ENCODE data around the gene SULT1C2. TPM values are rescaled to one million over a fixed set of nuclear protein-coding genes. Genes with fewer than 3 reads are reported as not detected.

SULT1C2 gene
- total and polyA plus RNA-seq, 2 of the 8 experiments (the other 6 are each of a cell fraction or from before 2014, with no cell fraction given) = 2.2 to 2.8 TPM

- no peak overlapping the region for H3K56ac ChIP-seq (replicated peaks; ENCODE audit: insufficient read length, low read depth, low read length)
- H4K91ac ChIP-seq (replicated peaks; ENCODE audit: insufficient read length, low read length) = no peak overlapping the region
- no peaks in the 10 kb centered on the region for H3K27me3 ChIP-seq (replicated peaks in 1 of 4; ENCODE audit: control insufficient read depth in 3 of 4, extremely low read depth in 1 of 4, insufficient read depth in 3 of 4, low read length in 3 of 4)
- FAIRE-seq (no peak), DNase-seq (ENCODE audit: low read depth in 1 of 2, low spot score in 2 of 2) (no peak)
- no peak overlapping the region for H2BK15ac ChIP-seq (ENCODE audit: low read length)
- H2BK20ac ChIP-seq (ENCODE audit: low read length) = no peak overlapping the region
- POLR2A ChIA-PET (ENCODE audit: partially characterized antibody) = no interaction called here
- H4K8ac ChIP-seq (ENCODE audit: extremely low read depth, insufficient read depth, low read length) = no peak overlapping the region
- no peak overlapping the region for H4K5ac ChIP-seq (ENCODE audit: insufficient read length, low read depth, low read length)
- H3K4me3 ChIP-seq (ENCODE audit: extremely low read depth in 1 of 4, insufficient read depth in 2 of 4, low read depth in 3 of 4, low read length in 4 of 4) = no peak overlapping the region
- H3K9ac ChIP-seq (replicated peaks in 1 of 4; ENCODE audit: extremely low read depth in 1 of 4, low read depth in 3 of 4, low read length in 3 of 4) = no peak overlapping the region
- WGBS, 2 experiments (ENCODE audit: extremely low coverage in 1 of 2, insufficient coverage in 1 of 2, insufficient read length in 1 of 2, insufficient replicate concordance in 2 of 2, low coverage in 1 of 2, low lambda C conversion rate in 2 of 2, missing lambda C conversion rate in 1 of 2) = 92% methylated on average over 1 of the region's 1 CpG; no CpG with 5 or more reads in 1 of the 2 experiments
- no peak overlapping the region for H3K23ac ChIP-seq (ENCODE audit: insufficient read length)
- H2BK5ac ChIP-seq (ENCODE audit: low read depth, low read length) = no peak overlapping the region
- H3K9me3 ChIP-seq (ENCODE audit: insufficient read depth in 2 of 2, low read depth in 1 of 2, low read length in 1 of 2) = peaks cover 0 to 10% of the 10 kb centered on the region in 2 experiments; a peak in 2 of 4 replicates
- CTCF ChIA-PET (ENCODE audit: partially characterized antibody) = no interaction called here
- no peaks in the 10 kb centered on the region for H3K4me1 ChIP-seq (replicated peaks in 1 of 4; ENCODE audit: control insufficient read depth in 3 of 4, insufficient read depth in 4 of 4, low read length in 3 of 4)
- H2BK120ac ChIP-seq (replicated peaks; ENCODE audit: low read depth, low read length) = no peak overlapping the region
- no peaks in the 10 kb centered on the region for H3K23me2 ChIP-seq (ENCODE audit: low read depth, low read length)
- H3K18ac ChIP-seq (ENCODE audit: extremely low read depth, low read length) = no peak overlapping the region
- no peak overlapping the region for H2AFZ ChIP-seq (ENCODE audit: low read length)
- H3K4ac ChIP-seq (replicated peaks; ENCODE audit: insufficient read length, low read depth, low read length) = no peak overlapping the region
- no peaks in the 10 kb centered on the region for H4K20me1 ChIP-seq (replicated peaks in 1 of 2; ENCODE audit: control insufficient read depth in 1 of 2, insufficient read depth in 2 of 2, low read length in 2 of 2)
- no peaks in the 10 kb centered on the region for H3K36me3 ChIP-seq (ENCODE audit: control insufficient read depth in 2 of 4, insufficient read depth in 4 of 4, low read length in 3 of 4)
- no peak overlapping the region for H3K27ac ChIP-seq (ENCODE audit: low read depth, low read length)
- TF ChIP-seq CTBP2 (IDR thresholded peaks at IDR 0.05; ENCODE audit: borderline replicate concordance, insufficient read depth, insufficient read length, low read length) (no peak), SIRT6 (IDR thresholded peaks at IDR 0.05; ENCODE audit: low read length) (no peak), ASH2L (IDR thresholded peaks at IDR 0.05; ENCODE audit: low read length) (no peak), SRF (IDR thresholded peaks at IDR 0.05; ENCODE audit: low read depth, low read length) (no peak), TAF1 (IDR thresholded peaks at IDR 0.05; ENCODE audit: low read depth, low read length) (no peak), KDM5A (IDR thresholded peaks at IDR 0.05; ENCODE audit: low read length) (no peak), HDAC6 (IDR thresholded peaks at IDR 0.05; ENCODE audit: low read depth, low read length) (no peak), SP4 (IDR thresholded peaks at IDR 0.05; ENCODE audit: low read length) (no peak), MAFK (IDR thresholded peaks at IDR 0.05; ENCODE audit: low read depth, low read length) (no peak), HDAC2 (IDR thresholded peaks at IDR 0.05; ENCODE audit: borderline replicate concordance in 1 of 2, low read depth in 2 of 2, low read length in 2 of 2) (no peak), CBX8 (IDR thresholded peaks at IDR 0.05; ENCODE audit: borderline replicate concordance, low read depth, low read length) (no peak), E2F6 (IDR thresholded peaks at IDR 0.05) (no peak)
- no peak overlapping the region for H2BK12ac ChIP-seq (ENCODE audit: low read depth, low read length)
- H3K4me2 ChIP-seq (ENCODE audit: insufficient read depth in 1 of 2, low read depth in 2 of 2, low read length in 2 of 2) = no peak overlapping the region
- no peaks in the 10 kb centered on the region for H3K79me2 ChIP-seq (ENCODE audit: control insufficient read depth in 1 of 2, insufficient read depth in 2 of 2, low read length in 2 of 2)
- H3K14ac ChIP-seq (ENCODE audit: insufficient read length) = no peak overlapping the region
- no peaks in the 10 kb centered on the region for H3K79me1 ChIP-seq (ENCODE audit: low read depth, low read length)
- H2AK5ac ChIP-seq (ENCODE audit: low read depth, low read length) = no peak overlapping the region
Observed at GRCh38 chr2:108262036-108262435, 26.7 kb upstream of the SULT1C2 start.

Data from H1 (cell line).